ENCODE measurements around the gene GFAP.

The GFAP gene

GRCh38 chr17:44864831-44865230, 50.5 kb downstream of the GFAP start:
- Histone ChIP-seq H3K4me1 (ENCODE audit: control insufficient read depth, insufficient read depth, low read length) (no peaks in the 10 kb centered on the region), H3K4me3 (ENCODE audit: low read depth, low read length) (no peak overlapping the region), H3K9ac (ENCODE audit: low read depth, low read length) (no peak overlapping the region), H3K27me3 (ENCODE audit: control insufficient read depth, insufficient read depth, low read length) (no peaks in the 10 kb centered on the region), H3K36me3 (ENCODE audit: control insufficient read depth, insufficient read depth, low read length) (peaks cover 63% of the 10 kb centered on the region), H3K9me3 (ENCODE audit: control insufficient read depth, insufficient read depth, low read length) (no peaks in the 10 kb centered on the region)

- H3K36me3 ChIP-seq (ENCODE audit: control insufficient read depth, insufficient read depth, low read length), result peaks cover 69% of the 10 kb centered on the region
- no peaks in the 10 kb centered on the region for H3K4me1 ChIP-seq (ENCODE audit: control insufficient read depth, insufficient read depth, low read length)
- no peak overlapping the region for H3K4me3 ChIP-seq (ENCODE audit: low read depth, low read length)
- H3K27me3 ChIP-seq (ENCODE audit: control insufficient read depth, insufficient read depth, low read length), result no peaks in the 10 kb centered on the region
- no peak overlapping the region for H3K9ac ChIP-seq (ENCODE audit: low read depth, low read length)
- H3K9me3 ChIP-seq (ENCODE audit: control insufficient read depth, insufficient read depth, low read length), result no peaks in the 10 kb centered on the region
Measured at GRCh38 chr17:44863061-44863918, 52.0 kb downstream of the GFAP start.

GRCh38 chr17:44862278-44862914, 52.9 kb downstream of the GFAP start:
- no peaks in the 10 kb centered on the region for H3K27me3 ChIP-seq (ENCODE audit: control insufficient read depth, insufficient read depth, low read length)
- no peak overlapping the region for H3K9ac ChIP-seq (ENCODE audit: low read depth, low read length)
- peaks cover 65% of the 10 kb centered on the region for H3K36me3 ChIP-seq (ENCODE audit: control insufficient read depth, insufficient read depth, low read length)
- no peak overlapping the region for H3K4me3 ChIP-seq (ENCODE audit: low read depth, low read length)
- no peaks in the 10 kb centered on the region for H3K9me3 ChIP-seq (ENCODE audit: control insufficient read depth, insufficient read depth, low read length)
- no peaks in the 10 kb centered on the region for H3K4me1 ChIP-seq (ENCODE audit: control insufficient read depth, insufficient read depth, low read length)

GRCh38 chr17:44859701-44860100, 55.6 kb downstream of the GFAP start:
- peaks cover 78% of the 10 kb centered on the region for H3K36me3 ChIP-seq (ENCODE audit: control insufficient read depth, insufficient read depth, low read length)
- no peak overlapping the region for H3K9ac ChIP-seq (ENCODE audit: low read depth, low read length)
- no peak overlapping the region for H3K4me3 ChIP-seq (ENCODE audit: low read depth, low read length)
- no peaks in the 10 kb centered on the region for H3K9me3 ChIP-seq (ENCODE audit: control insufficient read depth, insufficient read depth, low read length)
- H3K4me1 ChIP-seq (ENCODE audit: control insufficient read depth, insufficient read depth, low read length), result no peaks in the 10 kb centered on the region
- H3K27me3 ChIP-seq (ENCODE audit: control insufficient read depth, insufficient read depth, low read length), result no peaks in the 10 kb centered on the region

- Histone ChIP-seq H3K4me1 (ENCODE audit: control insufficient read depth, insufficient read depth, low read length) (no peaks in the 10 kb centered on the region), H3K36me3 (ENCODE audit: control insufficient read depth, insufficient read depth, low read length) (peaks cover 60% of the 10 kb centered on the region), H3K9me3 (ENCODE audit: control insufficient read depth, insufficient read depth, low read length) (no peaks in the 10 kb centered on the region), H3K4me3 (ENCODE audit: low read depth, low read length) (no peak overlapping the region), H3K27me3 (ENCODE audit: control insufficient read depth, insufficient read depth, low read length) (no peaks in the 10 kb centered on the region), H3K9ac (ENCODE audit: low read depth, low read length) (no peak overlapping the region)
Measured at GRCh38 chr17:44854192-44854591, 61.1 kb downstream of the GFAP start.

Measured in iPS-15b (cell line).